HG03520 (cell line): Measurements from ENCODE around the gene SLC25A2.
"Not testable (repeated sequence)": the region's sequence is repeated elsewhere in the genome, so short reads cannot be mapped to it uniquely, and the experiment has no call there.

Experiments
- ATAC-seq: cut with Tn5 transposase; IDR thresholded peaks from one replicate; pipeline ENCODE4 v1.9.1; 2021; ENCODE audit warnings: mild to moderate bottlenecking, moderate library complexity; ENCODE audit not compliant: unreplicated experiment

The SLC25A2 gene

DNA sequence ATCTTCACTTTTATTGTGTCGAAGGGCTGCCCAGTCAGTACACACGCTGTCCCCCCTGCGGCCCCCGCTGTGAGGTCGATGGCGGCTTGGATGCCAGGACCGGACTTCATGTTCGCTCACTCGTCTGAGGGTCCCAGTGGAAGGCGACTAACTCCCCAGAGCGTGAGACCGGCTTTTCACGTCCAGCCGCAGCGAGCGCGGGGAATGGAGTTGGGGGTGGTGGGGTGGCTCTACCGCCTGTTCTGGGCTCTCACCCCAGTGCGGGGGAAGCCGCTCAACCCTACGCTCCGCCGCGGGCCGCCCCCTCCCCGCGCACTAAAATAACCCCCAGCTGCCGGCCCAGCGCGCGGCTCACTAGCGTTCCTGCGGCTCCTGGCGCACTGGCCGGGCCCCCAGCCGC lies at the start of gene SLC25A2:
Gene SLC25A2, minus strand, starts transcription at position 294 of the 400 bp plus-strand sequence. Its CDS starts 184 bp downstream, at position 110.
- ATAC-seq = no peak

DNA sequence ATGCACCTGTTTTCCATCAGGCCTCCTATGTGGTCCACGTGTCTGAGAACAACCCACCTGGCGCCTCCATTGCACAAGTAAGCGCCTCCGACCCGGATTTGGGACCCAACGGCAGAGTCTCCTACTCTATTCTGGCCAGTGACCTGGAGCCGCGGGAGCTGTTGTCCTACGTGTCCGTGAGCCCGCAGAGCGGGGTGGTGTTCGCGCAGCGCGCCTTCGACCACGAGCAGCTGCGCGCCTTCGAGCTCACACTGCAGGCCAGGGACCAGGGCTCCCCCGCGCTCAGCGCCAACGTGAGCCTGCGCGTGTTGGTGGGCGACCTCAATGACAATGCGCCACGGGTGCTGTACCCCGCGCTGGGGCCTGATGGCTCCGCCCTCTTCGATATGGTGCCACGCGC lies 47.7 kb upstream of the SLC25A2 start:
- no peak for ATAC-seq

DNA sequence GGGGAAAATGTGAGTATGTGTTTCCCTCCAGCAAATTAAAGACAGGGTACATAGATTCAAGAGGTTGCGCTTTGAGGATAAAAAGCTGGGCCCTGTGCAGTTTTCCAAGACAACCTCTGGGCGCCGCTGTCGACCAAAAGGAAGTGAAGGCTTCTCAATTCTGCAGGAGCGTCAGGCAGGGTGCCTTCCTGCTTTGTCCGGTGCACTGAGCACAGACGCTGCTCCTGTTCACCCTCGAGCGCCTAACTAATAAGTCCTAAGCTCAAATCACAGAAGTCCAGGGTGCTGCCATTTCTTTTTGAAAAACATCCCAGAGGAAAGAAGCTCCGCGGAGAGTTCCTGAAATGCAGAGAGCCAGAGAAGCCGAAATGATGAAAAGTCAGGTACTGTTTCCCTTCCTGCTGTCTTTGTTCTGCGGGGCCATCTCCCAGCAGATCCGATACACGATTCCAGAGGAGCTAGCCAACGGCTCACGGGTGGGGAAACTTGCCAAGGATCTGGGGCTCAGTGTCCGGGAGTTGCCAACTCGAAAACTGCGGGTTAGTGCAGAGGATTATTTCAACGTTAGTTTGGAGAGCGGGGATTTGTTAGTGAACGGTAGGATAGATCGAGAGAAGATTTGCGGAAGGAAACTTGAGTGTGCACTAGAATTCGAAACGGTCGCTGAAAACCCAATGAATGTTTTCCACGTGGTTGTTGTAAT lies 46.2 kb upstream of the SLC25A2 start, which contains the start of gene PCDHGB1:
Gene PCDHGB1, plus strand, starts transcription at position 183 of the 703 bp plus-strand sequence. Its CDS starts 162 bp downstream, at position 345.
- peak; percentile 92 for ATAC-seq

DNA sequence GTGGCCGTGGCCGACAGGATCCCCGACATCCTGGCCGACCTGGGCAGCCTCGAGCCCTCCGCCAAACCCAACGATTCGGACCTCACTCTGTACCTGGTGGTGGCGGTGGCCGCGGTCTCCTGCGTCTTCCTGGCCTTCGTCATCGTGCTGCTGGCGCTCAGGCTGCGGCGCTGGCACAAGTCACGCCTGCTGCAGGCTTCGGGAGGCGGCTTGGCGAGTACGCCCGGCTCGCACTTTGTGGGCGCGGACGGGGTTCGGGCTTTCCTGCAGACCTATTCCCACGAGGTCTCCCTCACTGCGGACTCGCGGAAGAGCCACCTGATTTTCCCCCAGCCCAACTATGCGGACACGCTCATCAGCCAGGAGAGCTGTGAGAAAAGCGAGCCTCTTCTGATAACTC lies 42.2 kb upstream of the SLC25A2 start:
- ATAC-seq = not testable (repeated sequence)

DNA sequence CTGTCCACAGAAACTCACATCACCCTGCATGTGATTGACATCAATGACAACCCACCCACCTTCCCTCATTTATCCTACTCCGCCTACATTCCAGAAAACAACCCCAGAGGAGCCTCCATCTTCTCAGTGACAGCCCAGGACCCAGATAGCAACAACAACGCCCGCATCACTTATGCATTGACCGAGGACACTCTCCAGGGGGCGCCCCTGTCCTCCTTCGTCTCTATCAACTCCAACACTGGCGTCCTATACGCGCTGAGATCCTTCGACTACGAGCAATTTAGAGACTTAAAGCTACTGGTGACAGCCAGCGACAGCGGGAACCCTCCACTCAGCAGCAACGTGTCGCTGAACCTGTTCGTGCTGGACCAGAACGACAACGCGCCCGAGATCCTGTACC lies 41.5 kb upstream of the SLC25A2 start:
- no peak for ATAC-seq

DNA sequence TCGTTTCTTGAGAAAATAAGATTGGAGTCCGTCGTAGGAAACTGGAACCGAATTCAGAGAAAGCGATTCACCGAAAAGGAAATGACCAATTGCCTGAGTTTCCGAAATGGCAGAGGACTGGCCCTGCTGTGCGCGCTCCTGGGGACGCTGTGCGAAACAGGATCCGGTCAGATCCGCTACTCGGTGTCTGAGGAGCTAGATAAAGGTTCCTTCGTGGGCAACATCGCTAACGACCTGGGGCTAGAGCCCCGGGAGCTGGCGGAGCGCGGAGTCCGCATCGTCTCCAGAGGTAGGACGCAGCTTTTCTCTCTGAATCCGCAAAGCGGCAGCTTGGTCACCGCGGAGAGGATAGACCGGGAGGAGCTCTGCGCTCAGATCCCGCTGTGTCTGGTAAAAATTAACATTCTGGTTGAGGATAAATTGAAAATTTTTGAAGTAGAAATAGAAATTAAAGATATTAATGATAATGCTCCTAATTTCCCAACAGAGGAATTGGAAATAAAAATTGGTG lies 40.2 kb upstream of the SLC25A2 start:
- ATAC-seq = no peak

DNA sequence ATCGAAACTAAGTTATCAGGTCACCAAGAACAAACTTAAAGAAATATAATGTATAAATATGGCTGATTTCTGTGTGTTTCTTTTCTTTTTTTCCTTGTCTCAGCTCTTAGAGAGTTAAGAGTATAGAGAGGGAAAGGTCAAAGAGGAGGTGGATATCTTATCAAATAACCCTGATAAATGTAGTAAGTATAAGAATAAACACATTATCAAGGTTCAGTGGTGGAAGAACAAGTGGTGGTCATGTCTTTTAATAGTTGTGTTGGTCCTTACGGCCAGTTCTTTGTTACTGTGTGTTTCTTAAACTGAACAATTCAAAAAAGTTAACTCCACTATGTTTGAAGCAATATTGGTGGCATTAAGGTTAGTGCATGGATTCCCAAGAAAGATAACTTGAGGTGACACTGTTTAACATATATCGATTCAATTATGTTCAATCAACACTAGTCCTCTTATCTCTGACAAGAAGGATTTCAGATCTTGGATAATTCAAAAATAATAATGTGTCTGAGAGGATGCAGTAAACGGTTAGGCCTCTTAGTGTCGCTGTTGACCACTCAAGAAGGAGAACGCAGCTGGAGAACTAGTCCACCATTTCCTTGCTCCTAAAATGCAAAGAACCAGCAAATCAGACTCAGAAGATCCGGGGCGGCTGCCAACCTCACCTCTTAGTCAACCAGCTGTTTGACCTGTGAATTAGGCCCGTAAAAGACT lies 39.5 kb upstream of the SLC25A2 start, which contains the start of gene PCDHGA3:
Gene PCDHGA3, plus strand, starts transcription at position 588 of the 711 bp plus-strand sequence. CDS start 205 bp downstream, outside the sequence.
- ATAC-seq = no peak

DNA sequence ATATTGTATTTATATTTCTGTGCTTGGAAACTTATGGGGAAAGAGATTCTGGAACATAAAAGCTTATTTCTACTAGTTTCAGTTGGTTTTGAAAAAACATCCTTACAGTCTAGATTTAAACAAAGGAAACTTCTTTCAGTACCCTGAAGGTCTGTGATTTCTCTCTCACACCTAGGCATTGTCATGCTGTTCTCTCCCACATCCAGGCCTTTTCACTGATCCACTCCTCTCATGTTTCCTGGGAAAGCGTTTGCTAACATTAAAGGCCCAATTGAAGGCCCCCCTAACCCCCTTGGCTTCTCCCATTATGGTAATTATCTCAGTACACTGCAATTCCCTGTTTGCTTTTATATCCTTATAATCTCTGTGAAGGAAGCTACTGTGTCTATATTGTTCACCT lies 38.9 kb upstream of the SLC25A2 start:
- ATAC-seq = no peak

DNA sequence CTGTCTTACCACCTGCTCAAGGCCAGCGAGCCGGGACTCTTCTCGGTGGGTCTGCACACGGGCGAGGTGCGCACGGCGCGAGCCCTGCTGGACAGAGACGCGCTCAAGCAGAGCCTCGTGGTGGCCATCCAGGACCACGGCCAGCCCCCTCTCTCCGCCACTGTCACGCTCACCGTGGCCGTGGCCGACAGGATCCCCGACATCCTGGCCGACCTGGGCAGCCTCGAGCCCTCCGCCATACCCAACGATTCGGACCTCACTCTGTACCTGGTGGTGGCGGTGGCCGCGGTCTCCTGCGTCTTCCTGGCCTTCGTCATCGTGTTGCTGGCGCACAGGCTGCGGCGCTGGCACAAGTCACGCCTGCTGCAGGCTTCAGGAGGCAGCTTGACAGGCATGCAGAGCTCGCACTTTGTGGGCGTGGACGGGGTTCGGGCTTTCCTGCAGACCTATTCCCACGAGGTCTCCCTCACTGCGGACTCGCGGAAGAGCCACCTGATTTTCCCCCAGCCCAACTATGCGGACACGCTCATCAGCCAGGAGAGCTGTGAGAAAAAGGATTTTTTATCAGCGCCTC lies 37.0 kb upstream of the SLC25A2 start:
- ATAC-seq = not testable (repeated sequence)

DNA sequence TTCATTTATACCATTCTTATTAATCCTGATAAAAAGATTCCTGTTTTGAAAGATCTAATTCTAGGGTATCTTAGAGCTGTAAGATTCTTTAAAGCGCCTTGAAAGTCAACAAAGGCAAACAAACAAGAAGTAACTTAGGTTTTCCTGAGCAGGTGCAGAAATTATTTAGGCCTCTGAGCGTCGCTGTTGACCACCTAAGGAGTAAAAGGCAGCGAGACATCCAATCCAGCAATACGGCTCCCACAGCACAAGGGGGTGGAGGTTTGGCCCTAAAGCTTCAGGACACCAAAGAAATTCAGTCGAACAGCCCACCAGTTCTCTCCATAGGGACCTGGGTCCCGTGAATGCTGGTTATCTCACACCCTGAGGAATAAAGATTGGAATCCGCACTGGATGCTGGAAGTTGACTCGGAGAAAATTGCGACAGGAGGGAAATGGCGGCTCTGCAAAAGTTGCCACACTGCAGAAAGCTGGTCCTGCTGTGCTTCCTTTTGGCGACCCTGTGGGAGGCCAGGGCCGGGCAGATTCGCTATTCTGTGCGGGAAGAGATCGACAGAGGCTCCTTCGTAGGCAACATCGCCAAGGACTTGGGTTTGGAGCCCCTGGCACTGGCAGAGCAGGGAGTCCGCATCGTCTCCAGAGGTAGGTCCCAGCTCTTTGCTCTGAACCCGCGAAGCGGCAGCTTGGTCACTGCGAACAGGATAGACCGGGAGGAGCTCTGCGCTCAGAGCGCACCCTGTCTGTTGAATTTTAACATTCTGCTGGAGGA lies 34.9 kb upstream of the SLC25A2 start, which contains the start of gene PCDHGA2:
Gene PCDHGA2, plus strand, starts transcription at position 223 of the 769 bp plus-strand sequence.
- ATAC-seq = no peak

DNA sequence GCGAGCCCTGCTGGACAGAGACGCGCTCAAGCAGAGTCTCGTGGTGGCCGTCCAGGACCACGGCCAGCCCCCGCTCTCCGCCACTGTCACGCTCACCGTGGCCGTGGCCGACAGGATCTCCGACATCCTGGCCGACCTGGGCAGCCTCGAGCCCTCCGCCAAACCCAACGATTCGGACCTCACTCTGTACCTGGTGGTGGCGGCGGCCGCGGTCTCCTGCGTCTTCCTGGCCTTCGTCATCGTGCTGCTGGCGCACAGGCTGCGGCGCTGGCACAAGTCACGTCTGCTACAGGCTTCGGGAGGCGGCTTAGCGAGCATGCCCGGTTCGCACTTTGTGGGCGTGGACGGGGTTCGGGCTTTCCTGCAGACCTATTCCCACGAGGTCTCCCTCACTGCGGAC lies 28.7 kb upstream of the SLC25A2 start:
- not testable (repeated sequence) for ATAC-seq

DNA sequence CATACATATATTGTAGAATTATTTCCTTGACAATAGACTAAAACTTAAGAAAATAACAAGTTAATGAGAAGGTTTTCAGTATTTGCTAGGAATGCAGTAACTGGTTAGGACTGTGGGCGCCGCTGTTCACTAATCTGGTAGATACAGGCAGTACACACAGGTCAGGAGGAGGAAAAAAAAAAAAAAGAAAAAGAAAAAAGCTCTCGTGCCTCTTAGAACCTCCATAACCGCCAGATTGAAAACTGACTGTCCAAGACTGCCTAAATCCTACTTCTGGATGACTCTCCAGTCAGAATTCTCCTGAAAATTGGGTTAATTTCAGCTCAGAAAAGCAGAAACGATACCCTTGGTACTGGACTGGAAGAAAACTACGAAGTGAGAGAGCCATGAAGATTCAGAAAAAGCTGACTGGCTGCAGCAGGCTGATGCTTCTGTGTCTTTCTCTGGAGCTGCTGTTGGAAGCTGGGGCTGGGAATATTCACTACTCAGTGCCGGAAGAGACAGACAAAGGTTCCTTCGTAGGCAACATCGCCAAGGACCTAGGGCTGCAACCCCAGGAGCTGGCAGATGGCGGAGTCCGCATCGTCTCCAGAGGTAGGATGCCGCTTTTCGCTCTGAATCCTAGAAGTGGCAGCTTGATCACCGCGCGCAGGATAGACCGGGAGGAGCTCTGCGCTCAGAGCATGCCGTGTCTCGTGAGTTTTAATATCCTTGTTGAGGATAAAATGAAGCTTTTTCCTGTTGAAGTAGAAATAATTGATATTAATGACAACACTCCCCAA lies 26.6 kb upstream of the SLC25A2 start, which contains the start of gene PCDHGA1:
Gene PCDHGA1, plus strand, starts transcription at position 216 of the 782 bp plus-strand sequence.
- peak; percentile 67 for ATAC-seq

DNA sequence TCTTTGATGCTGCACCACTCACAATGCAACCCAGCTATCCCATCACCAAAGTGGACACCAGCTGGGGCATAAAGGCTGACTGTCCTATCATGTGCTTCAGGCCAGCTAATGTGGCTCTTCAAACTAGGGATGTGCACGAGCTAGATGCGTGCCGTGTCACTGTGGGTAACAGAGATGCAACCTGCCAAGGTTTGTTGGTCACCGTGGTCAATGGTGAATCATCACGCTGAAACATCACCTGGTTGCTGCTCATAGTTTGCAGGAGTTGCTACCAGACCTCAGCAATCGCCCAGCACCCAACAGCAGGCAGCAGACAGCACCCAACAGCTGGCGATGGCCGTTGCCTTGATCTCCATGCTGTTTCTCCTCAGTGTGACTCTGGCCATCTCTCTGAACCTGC lies 24.4 kb upstream of the SLC25A2 start:
- no peak for ATAC-seq

DNA sequence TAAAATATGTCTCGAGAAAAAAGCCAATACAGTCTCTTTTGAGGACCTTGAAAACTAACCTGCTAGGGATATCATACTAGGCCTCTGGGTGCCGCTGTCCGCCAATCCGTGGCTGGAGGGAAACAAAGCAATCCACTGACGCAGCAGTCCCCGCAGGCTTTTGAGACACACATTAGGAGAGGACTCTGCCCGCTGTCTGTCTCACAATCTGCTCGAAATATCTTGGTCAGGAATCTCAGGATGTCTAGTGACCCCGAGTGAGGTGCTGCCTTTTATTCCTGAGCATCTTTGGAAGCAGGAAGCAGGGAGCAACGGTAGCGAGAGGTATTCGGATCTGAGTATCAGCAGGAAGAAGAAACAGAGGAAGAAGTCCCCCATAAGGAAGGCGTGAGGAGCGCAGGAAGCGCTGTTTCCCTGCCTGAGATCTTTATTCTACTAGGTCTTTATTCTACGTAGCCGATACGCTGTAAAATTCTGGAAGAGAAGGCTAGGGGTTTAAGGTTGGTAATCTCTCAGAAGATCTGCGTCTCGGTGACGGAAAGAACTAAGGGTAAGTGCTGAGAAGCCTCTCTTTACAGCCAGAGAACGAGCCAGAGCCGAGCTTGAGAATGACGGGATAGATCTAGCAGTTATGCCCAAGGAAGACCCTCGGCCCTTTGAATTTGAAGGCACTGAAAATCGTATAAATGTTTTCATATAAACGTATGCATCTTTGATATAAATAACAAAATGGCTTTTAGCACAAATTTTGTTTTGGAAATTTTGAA lies 22.4 kb upstream of the SLC25A2 start:
- ATAC-seq = peak; percentile 74

DNA sequence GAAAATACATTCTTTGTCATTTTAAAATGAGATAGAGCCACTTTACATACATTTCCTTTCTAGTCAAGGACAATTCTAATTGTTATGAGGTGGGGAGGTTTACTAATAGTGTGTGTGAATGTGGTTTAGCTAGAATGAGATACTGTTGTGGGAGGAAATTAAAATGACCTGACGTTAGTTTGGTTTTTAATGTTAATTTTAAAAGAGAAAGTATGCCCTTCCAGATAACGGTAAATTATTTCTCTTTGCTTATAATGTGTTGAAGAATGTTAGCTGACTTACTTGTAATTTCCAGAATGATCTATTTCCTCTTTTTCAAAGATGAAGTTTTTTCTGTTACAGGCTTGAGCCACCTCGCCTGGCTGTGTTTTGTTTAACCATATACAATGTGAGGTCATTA lies 18.4 kb upstream of the SLC25A2 start:
- ATAC-seq = no peak

DNA sequence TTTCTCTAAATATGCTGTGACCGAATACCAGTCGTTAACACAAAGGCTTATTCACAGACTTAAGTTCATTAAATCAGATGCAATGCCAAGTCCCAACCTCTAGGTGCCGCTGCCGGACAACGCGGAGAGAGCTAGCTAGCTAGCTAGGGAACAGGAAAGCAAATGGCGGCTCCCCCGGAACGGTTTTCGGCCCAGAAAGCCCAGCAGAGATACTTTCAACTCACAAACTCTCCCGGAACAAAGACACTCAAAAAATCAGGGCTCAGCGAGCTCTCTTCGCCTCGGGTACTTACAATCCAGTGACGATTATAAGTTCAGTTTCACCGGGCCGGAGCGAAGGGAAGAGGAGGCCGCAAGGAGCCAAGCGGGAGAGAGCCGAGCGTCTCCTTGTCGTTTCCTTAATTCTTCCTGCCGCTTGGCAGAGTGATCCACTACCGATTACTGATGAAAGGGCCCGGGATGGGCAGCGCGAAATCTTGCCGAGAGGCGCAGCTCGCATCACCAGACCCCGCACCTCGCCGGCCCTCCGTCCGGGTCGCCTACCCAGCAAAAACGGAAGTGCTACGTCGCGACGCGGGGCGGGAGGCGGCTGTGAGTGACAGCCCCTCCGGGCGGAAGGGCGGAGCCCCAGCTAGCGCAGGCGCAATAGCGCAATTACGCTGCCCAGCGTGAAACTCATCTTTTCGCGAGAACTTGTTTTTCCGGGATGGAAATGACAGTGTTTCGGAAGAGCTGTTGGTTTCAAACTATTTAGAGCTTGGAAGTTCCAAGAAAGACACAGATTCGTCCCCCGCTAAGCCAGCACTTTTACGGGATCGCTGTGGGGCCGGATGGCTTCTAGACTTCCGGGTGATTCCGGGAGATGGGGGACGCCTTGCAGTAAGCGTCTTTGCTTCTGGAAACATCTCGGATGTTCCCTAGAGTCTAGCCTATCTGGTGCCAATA lies 16.6 kb upstream of the SLC25A2 start, which contains the start of gene TAF7:
Gene TAF7, minus strand, starts transcription at position 560 of the 945 bp plus-strand sequence. CDS start 740 bp downstream, outside the sequence.
- peak; percentile 91 for ATAC-seq

DNA sequence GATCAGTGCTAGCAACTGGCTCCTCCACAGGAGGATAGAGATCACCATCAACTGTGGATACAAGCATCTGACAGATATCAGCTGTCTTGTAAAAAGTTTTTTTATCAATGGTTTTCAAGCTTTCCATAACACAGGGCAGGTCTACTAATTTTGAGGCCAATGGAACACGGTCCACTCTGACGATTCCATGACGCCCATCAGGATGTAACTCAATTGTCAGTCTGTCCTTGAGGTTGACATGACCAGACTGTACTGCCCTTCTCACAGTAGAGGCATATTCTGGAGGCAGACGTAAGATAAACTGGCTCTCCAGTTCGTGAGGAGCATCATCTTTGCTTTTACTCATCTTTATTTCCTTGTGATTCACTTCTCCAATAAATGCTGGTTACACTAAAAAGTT lies 15.8 kb upstream of the SLC25A2 start:
- no peak for ATAC-seq

DNA sequence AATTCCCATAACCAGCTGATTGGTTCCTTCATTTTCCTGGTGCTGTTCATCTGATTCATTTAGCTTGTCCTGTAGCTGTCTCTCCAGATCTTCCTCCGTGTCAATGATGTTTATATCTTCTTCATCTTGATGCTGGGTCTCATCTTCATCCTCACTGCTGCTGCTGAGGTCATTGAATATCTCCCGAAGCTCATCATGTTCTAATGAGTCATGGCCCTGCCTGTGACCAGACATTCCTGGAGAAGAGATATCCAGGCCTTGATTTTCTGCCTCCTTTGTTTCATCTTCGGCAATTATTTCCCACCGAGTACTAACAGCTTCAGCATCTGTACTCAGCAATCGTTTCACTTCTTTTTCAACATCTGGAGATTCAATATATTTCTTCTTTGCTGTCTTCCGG lies 15.4 kb upstream of the SLC25A2 start:
- no peak for ATAC-seq
